ENCODE results near the gene LANCL3.

- TF ChIP-seq CTCF (IDR thresholded peaks at IDR 0.05) (no peak), REST (IDR thresholded peaks at IDR 0.05; ENCODE audit: insufficient read depth in 1 of 2, low read depth in 2 of 2, low read length in 1 of 2) (no peak)
These were observed 105.8 kb downstream of the LANCL3 start for GRCh38 chrX:37677243-37677642.

Data from Panc1 (cell line).